GM06990 (cell line): Measurements from ENCODE around the gene TBC1D21.

ENCODE experiments used
- DNase-seq: peaks from one replicate; pipeline ENCODE4 v3.0.0-alpha.2; 2011; ENCODE audit not compliant: insufficient read length; ENCODE audit errors: extremely low read depth
- H3K27me3 ChIP-seq: replicated peaks from 2 replicates; pipeline ENCODE4 v1.6.0; 2011; ENCODE audit warnings: low read length; ENCODE audit not compliant: control insufficient read depth, insufficient read depth
- H3K36me3 ChIP-seq: 2 replicates; pipeline ENCODE4 v1.5.1; 2011; ENCODE audit warnings: low read length; ENCODE audit not compliant: control insufficient read depth, insufficient read depth
- H3K4me3 ChIP-seq: replicated peaks from 2 replicates; pipeline ENCODE4 v1.5.1; 2011; ENCODE audit warnings: low read depth, mild to moderate bottlenecking, control low read depth, low read length
- CTCF ChIP-seq: IDR thresholded peaks from 2 replicates; pipeline ENCODE4 v1.5.1; 2011; ENCODE audit warnings: low read length, control low read depth, mild to moderate bottlenecking, inconsistent platforms; ENCODE audit not compliant: insufficient read depth, poor library complexity, severe bottlenecking

The TBC1D21 gene

GRCh38 chr15:73908822-73909122 is 35.4 kb downstream of the TBC1D21 start:
- TF ChIP-seq CTCF = no peak
- DNase-seq = no peak
- H3K27me3 ChIP-seq = no peaks in the 10 kb centered on the region; the same call in none of the 2 replicates
- H3K36me3 ChIP-seq = no peaks in the 10 kb centered on the region
- no peak overlapping the region for H3K4me3 ChIP-seq

GRCh38 chr15:73909651-73910050 is 36.3 kb downstream of the TBC1D21 start:
- no peak for TF ChIP-seq CTCF
- H3K4me3 ChIP-seq = no peak overlapping the region
- H3K27me3 ChIP-seq = no peaks in the 10 kb centered on the region; the same call in 1 of the 2 replicates
- no peaks in the 10 kb centered on the region for H3K36me3 ChIP-seq
- DNase-seq = no peak

GRCh38 chr15:73910522-73911303 is 37.3 kb downstream of the TBC1D21 start:
- no peak overlapping the region for H3K4me3 ChIP-seq
- TF ChIP-seq CTCF = no peak
- no peaks in the 10 kb centered on the region; the same call in 1 of the 2 replicates for H3K27me3 ChIP-seq
- H3K36me3 ChIP-seq = no peaks in the 10 kb centered on the region
- DNase-seq = no peak

- Histone ChIP-seq H3K36me3 (no peaks in the 10 kb centered on the region), H3K4me3 (no peak overlapping the region), H3K27me3 (no peaks in the 10 kb centered on the region)
- no peak for TF ChIP-seq CTCF
- no peak for DNase-seq
These were observed 38.7 kb downstream of the TBC1D21 start for GRCh38 chr15:73912030-73912596.

GRCh38 chr15:73914145-73914544 is 40.8 kb downstream of the TBC1D21 start:
- TF ChIP-seq CTCF = no peak
- Histone ChIP-seq H3K4me3 (no peak overlapping the region), H3K27me3 (no peaks in the 10 kb centered on the region), H3K36me3 (no peaks in the 10 kb centered on the region)
- DNase-seq = no peak

GRCh38 chr15:73915082-73915481 is 41.7 kb downstream of the TBC1D21 start:
- no peaks in the 10 kb centered on the region for H3K27me3 ChIP-seq
- no peak for TF ChIP-seq CTCF
- H3K4me3 ChIP-seq = no peak overlapping the region
- DNase-seq = no peak
- H3K36me3 ChIP-seq = no peaks in the 10 kb centered on the region
